Dermis lymphatic vessel endothelial cell (primary cell): ENCODE results near the gene CABLES1. TPM values are rescaled to one million over a fixed set of nuclear protein-coding genes. Genes with fewer than 3 reads are reported as not detected.

ENCODE experiments used
- total RNA-seq: library from RNA; depleted of rRNA; stranded (reverse); fragments of >200 nt; gene quantifications from 2 replicates; pipeline ENCODE4 v1.2.1, GENCODE V29; 2014

Gene CABLES1, protein sequence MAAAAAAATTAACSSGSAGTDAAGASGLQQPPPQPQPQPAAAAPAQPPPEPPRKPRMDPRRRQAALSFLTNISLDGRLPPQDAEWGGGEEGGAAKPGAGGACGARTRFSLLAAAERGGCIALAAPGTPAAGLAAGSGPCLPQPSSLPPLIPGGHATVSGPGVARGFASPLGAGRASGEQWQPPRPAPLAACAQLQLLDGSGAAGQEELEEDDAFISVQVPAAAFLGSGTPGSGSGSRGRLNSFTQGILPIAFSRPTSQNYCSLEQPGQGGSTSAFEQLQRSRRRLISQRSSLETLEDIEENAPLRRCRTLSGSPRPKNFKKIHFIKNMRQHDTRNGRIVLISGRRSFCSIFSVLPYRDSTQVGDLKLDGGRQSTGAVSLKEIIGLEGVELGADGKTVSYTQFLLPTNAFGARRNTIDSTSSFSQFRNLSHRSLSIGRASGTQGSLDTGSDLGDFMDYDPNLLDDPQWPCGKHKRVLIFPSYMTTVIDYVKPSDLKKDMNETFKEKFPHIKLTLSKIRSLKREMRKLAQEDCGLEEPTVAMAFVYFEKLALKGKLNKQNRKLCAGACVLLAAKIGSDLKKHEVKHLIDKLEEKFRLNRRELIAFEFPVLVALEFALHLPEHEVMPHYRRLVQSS
- total RNA-seq = 42.6 and 52.2 TPM in 2 replicates

DNA sequence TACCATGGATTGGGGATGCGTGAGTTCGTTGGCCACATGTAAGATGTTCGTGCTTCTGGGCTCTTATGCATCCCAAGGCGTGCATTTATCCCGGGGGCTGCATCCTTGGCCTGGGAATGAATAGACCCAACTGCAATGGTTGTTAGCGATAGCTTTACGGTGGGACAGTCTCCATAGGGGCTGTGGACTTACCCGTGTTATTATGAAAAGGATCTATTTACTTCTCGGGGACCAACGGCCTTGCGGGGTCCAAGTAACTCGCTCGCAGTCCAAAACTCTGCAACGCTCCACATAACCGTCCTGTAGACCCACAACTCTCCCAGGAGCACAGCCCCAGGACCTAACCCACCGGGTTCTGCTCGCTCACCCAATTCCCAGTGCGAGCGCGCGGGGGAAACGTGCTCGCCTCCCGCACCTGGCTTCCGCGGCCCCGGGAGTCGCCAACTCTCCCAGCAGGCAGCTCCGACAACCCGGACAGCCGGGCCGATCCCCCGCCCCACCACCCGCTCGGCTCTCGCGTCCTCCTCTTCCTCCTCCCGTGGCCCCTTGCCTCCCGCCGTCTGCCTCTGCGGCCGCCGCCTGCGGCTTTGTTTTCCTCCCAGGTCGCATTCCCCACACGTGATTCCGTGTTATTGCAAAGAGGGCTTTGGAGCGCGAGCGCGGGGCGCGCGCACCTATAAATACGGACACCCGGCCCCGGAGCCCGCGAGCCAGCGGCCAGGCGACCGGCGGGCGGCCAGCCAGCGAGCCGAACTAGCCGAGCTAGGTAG lies at the start of gene CABLES1:
Gene CABLES1 (plus strand): TSS at position 706 of the 770 bp plus-strand sequence. CDS start 278 bp downstream, outside the sequence.

Other genes starting within 250 kb of the CABLES1 start
- gene RBBP8, start 202.2 kb upstream of the CABLES1 start, total RNA-seq = 14.0 and 21.1 TPM in 2 replicates